RCC 7860 (cell line): ENCODE data around the gene E2F2.

Experiments used
- DNase-seq: peaks from one replicate; pipeline ENCODE4 v3.0.0-alpha.2; 2015; ENCODE audit warnings: low spot score
- FAIRE-seq: peaks from 2 replicates; lab custom pipeline; 2012; peaks lifted over from hg19 to GRCh38; lab: Jason Lieb, UNC

The E2F2 gene

DNA sequence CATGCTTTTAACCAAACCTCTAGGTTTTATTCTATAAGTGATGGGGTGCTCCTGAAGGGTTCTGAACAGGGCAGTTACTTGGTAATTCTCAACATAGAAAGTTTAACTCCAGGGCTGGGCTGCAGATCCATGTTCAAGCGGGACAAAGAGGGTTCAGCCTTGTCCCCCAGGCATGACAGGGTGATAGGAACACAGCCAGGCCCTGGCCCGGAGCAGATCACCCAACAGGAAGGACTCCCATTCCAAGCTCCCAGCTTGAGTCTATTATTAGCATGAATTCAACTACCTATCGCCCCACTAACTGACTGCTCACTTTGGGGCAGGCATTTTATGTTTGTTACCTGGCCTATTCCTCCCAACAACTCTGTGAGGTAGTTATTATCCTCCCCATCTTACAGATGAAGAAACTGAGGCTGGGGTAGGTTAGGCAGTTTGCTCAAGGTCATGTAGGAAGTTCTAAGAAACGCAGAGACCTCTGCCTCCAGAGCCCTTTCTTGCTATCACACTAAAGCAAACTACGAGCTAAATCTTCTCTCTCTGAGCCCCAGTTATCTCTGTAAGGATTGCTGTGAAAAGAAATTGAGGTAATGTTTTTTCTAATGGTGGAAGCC, 61.6 kb downstream of the E2F2 start:
- FAIRE-seq (no peak), DNase-seq (no peak)

DNA sequence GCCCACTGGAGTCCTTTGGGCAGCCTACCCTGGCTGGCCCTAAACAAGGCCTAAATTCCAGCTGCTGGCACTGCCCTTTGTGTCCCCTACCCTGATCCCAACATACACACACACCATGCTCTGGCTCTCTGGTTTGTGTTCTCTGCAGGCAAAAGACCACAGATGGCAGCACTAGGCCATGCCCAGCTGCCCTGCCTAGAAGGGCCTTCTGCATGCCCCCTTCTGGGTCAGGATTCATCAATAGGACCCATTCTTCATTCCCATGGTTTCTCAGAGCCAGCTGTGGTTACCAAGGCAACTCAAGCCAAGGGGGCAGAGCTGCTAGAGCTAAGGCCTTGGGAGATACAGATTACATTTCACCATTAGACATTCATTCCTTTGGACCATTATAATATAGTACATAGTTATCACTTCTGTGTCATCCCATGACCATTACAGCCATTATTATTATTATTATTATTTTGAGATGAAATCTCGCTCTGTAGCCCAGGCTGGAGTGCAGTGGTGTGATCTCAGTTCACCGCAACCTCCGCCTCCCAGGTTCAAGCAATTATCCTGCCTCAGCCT, 64.5 kb downstream of the E2F2 start:
- FAIRE-seq = no peak
- DNase-seq = no peak

- DNase-seq (no peak), FAIRE-seq (no peak)
Measured at GRCh38 chr1:23463286-23463685, 67.7 kb downstream of the E2F2 start.

DNA sequence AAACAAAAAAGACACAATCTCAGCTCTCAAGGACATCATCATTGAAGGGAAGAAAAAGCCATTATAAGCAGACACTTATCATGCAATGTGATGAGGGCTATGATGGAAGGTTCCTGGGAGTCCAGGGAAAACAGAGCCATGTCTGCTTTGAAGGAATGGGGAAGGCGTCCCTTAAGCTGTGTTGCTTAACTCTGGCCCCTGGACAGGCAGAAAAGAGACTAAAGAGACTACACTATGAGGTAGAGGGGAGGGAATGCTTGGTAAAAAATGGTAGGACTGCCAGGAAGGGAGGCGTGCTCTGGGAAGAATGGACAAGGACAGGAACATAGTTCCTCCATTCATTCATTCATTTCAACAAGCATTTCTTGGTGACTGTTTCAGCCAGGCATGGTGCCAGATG, 68.3 kb downstream of the E2F2 start:
- DNase-seq (no peak), FAIRE-seq (no peak)

GRCh38 chr1:23461050-23461449, 70.0 kb downstream of the E2F2 start:
- DNase-seq (no peak), FAIRE-seq (no peak)

DNA sequence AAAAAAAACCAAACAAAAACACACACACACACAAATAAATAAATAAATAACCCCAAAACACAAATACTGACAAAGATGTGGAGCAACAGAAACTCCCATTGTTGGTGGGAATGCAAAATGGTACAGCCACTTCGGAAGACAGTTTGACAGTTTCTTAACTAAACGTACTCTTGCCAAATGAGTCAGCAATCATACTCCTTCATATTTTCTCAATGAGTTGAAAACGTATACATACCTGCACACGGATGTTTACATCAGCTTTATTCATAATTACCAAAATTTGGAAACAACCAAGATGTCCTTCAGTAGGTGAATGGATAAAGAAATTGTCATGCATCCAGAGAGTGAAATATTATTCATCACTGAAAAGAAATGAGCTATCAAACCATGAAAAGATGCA, 70.5 kb downstream of the E2F2 start:
- DNase-seq = no peak
- FAIRE-seq = no peak

- FAIRE-seq = no peak
Measured at GRCh38 chr1:23459338-23459757, 71.7 kb downstream of the E2F2 start.

More at GRCh38 chr1:23459338-23459757, 71.7 kb downstream of the E2F2 start:
- no peak for DNase-seq
